HL-60 (cell line): ENCODE measurements around the gene SEC11C.

Experiments used
- CTCF ChIP-seq: IDR thresholded peaks from one replicate; pipeline ENCODE4 v1.5.1; 2011; ENCODE audit warnings: low read length, control low read depth, inconsistent platforms; ENCODE audit not compliant: insufficient read depth
- GABPA ChIP-seq: IDR thresholded peaks from 2 replicates; pipeline ENCODE4 v1.6.1; 2012; ENCODE audit warnings: low read depth
- POLR2AphosphoS5 ChIP-seq: IDR thresholded peaks from 2 replicates; pipeline ENCODE4 v1.6.1; 2012; ENCODE audit warnings: low read depth
- REST ChIP-seq: IDR thresholded peaks from 2 replicates; pipeline ENCODE4 v1.6.1; 2012; ENCODE audit warnings: low read depth; ENCODE audit not compliant: insufficient replicate concordance
- SPI1 ChIP-seq: IDR thresholded peaks from 2 replicates; pipeline ENCODE4 v1.6.1; 2012; ENCODE audit warnings: low read depth, mild to moderate bottlenecking, borderline replicate concordance

- TF ChIP-seq CTCF (no peak), REST (no peak), SPI1 (no peak), GABPA (no peak), POLR2AphosphoS5 (no peak)
Measured at GRCh38 chr18:59207506-59207905, 67.8 kb downstream of the SEC11C start.
